Amniotic stem cell (primary cell): Measurements from ENCODE around the gene TMEM150B.

Experiments used
- DNase-seq: peaks from one replicate; lab custom pipeline; 2025; lab: John Stamatoyannopoulos, UW

Gene TMEM150B

GRCh38 chr19:55278391-55279135 lies 46.6 kb downstream of the TMEM150B start:
- DNase-seq: no peak

GRCh38 chr19:55277494-55277893 lies 47.6 kb downstream of the TMEM150B start:
- no peak for DNase-seq

GRCh38 chr19:55276720-55277430 lies 48.3 kb downstream of the TMEM150B start:
- DNase-seq: no peak

GRCh38 chr19:55275851-55276719 lies 49.1 kb downstream of the TMEM150B start:
- DNase-seq: no peak

GRCh38 chr19:55273978-55274707 lies 51.0 kb downstream of the TMEM150B start:
- no peak for DNase-seq

- DNase-seq: no peak
These were observed 53.0 kb downstream of the TMEM150B start for GRCh38 chr19:55272142-55272541.

- no peak for DNase-seq
These were observed 54.8 kb downstream of the TMEM150B start for GRCh38 chr19:55270172-55270942.

GRCh38 chr19:55269299-55269698 lies 55.8 kb downstream of the TMEM150B start:
- no peak for DNase-seq

GRCh38 chr19:55266840-55267239 lies 58.3 kb downstream of the TMEM150B start:
- DNase-seq: no peak

- DNase-seq: no peak
These were observed 58.7 kb downstream of the TMEM150B start for GRCh38 chr19:55266404-55266803.

GRCh38 chr19:55265723-55266386 lies 59.3 kb downstream of the TMEM150B start:
- no peak for DNase-seq

GRCh38 chr19:55265173-55265572 lies 60.0 kb downstream of the TMEM150B start:
- no peak for DNase-seq

- no peak for DNase-seq
These were observed 60.6 kb downstream of the TMEM150B start for GRCh38 chr19:55264531-55264930.
